H9 (cell line): Measurements from ENCODE around the gene CSF1R. TPM values are rescaled to one million over a fixed set of nuclear protein-coding genes. Genes with fewer than 3 reads are reported as not detected.

Experiments
- DNase-seq: peaks from one replicate; pipeline ENCODE4 v3.0.0-alpha.2; 2017
- H2AFZ ChIP-seq: one replicate; pipeline ENCODE4 v1.6.1; 2013; ENCODE audit warnings: mild to moderate bottlenecking, low read length, control low read depth, moderate library complexity
- H2AK5ac ChIP-seq: 2 replicates; pipeline ENCODE4 v1.6.1; 2013; ENCODE audit warnings: low read length, control low read depth, mixed read lengths; ENCODE audit not compliant: insufficient read length
- H2BK120ac ChIP-seq: one replicate; pipeline ENCODE4 v1.6.1; 2013; ENCODE audit warnings: low read depth, mild to moderate bottlenecking, low read length, control low read depth, inconsistent platforms; ENCODE audit not compliant: poor library complexity, severe bottlenecking
- H2BK12ac ChIP-seq: 2 replicates; pipeline ENCODE4 v1.6.1; 2013; ENCODE audit warnings: low read length, control low read depth, mixed read lengths, low read depth; ENCODE audit not compliant: insufficient read length
- H2BK15ac ChIP-seq: 2 replicates; pipeline ENCODE4 v1.6.1; 2013; ENCODE audit warnings: low read depth, low read length, control low read depth
- H2BK20ac ChIP-seq: one replicate; pipeline ENCODE4 v1.6.1; 2013; ENCODE audit warnings: low read depth, mild to moderate bottlenecking, low read length, control low read depth, inconsistent platforms; ENCODE audit not compliant: poor library complexity, severe bottlenecking
- H2BK5ac ChIP-seq: 2 replicates; pipeline ENCODE4 v1.6.1; 2013; ENCODE audit warnings: low read length, control low read depth, mixed read lengths; ENCODE audit not compliant: insufficient read length
- H3K14ac ChIP-seq: 2 replicates; pipeline ENCODE4 v1.6.1; 2013; ENCODE audit warnings: low read length, control low read depth; ENCODE audit not compliant: insufficient read depth
- H3K18ac ChIP-seq: 2 replicates; pipeline ENCODE4 v1.6.1; 2013; ENCODE audit warnings: low read depth, mild to moderate bottlenecking, mixed read lengths, low read length, control low read depth; ENCODE audit not compliant: insufficient read length
- H3K23ac ChIP-seq: 2 replicates; pipeline ENCODE4 v1.6.1; 2013; ENCODE audit warnings: low read length, control low read depth, mixed read lengths, low read depth; ENCODE audit not compliant: insufficient read length
- H3K23me2 ChIP-seq: 2 replicates; pipeline ENCODE4 v1.6.1; 2013; ENCODE audit warnings: low read depth, mild to moderate bottlenecking, mixed read lengths, low read length, control low read depth; ENCODE audit not compliant: insufficient read length, poor library complexity, severe bottlenecking
- H3K27ac ChIP-seq: 2 replicates; pipeline ENCODE4 v1.5.1; 2013; ENCODE audit warnings: low read length, control low read depth, mixed read lengths, low read depth; ENCODE audit not compliant: insufficient read length
- H3K27me3 ChIP-seq: 2 replicates; pipeline ENCODE4 v1.6.1; 2013; ENCODE audit warnings: low read length, control low read depth, inconsistent platforms; ENCODE audit not compliant: insufficient read depth
- H3K4ac ChIP-seq: 2 replicates; pipeline ENCODE4 v1.6.1; 2013; ENCODE audit warnings: low read depth, mild to moderate bottlenecking, control low read depth, inconsistent platforms, low read length, moderate library complexity
- H3K4me1 ChIP-seq: 2 replicates; pipeline ENCODE4 v1.6.1; 2013; ENCODE audit warnings: low read length, control low read depth, inconsistent platforms; ENCODE audit not compliant: insufficient read depth
- H3K4me2 ChIP-seq: 2 replicates; pipeline ENCODE4 v1.6.1; 2013; ENCODE audit warnings: low read length, control low read depth, mixed read lengths; ENCODE audit not compliant: insufficient read length, insufficient read depth
- H3K56ac ChIP-seq: 2 replicates; pipeline ENCODE4 v1.6.1; 2013; ENCODE audit warnings: low read depth, mild to moderate bottlenecking, mixed read lengths, low read length, control low read depth; ENCODE audit not compliant: insufficient read length
- H3K79me1 ChIP-seq: 2 replicates; pipeline ENCODE4 v1.6.1; 2013; ENCODE audit warnings: low read depth, mild to moderate bottlenecking, moderate library complexity, low read length, control low read depth, inconsistent platforms; ENCODE audit not compliant: insufficient read depth, poor library complexity, severe bottlenecking
- H3K79me2 ChIP-seq: 2 replicates; pipeline ENCODE4 v1.6.1; 2013; ENCODE audit warnings: low read length, control low read depth, inconsistent platforms; ENCODE audit not compliant: insufficient read depth
- H3K9ac ChIP-seq: 2 replicates; pipeline ENCODE4 v1.6.1; 2013; ENCODE audit warnings: low read length, control low read depth, mixed read lengths; ENCODE audit not compliant: insufficient read length; ENCODE audit errors: extremely low read depth
- H3K9me3 ChIP-seq: one replicate; pipeline ENCODE4 v1.6.1; 2013; ENCODE audit warnings: low read depth, low read length, inconsistent platforms; ENCODE audit not compliant: control insufficient read depth
- H3T11ph ChIP-seq: one replicate; pipeline ENCODE4 v1.6.1; 2013; ENCODE audit warnings: mild to moderate bottlenecking, low read length, control low read depth, inconsistent platforms
- H4K20me1 ChIP-seq: one replicate; pipeline ENCODE4 v1.6.1; 2013; ENCODE audit not compliant: control insufficient read depth, insufficient read length, insufficient read depth
- H4K5ac ChIP-seq: 2 replicates; pipeline ENCODE4 v1.6.1; 2013; ENCODE audit warnings: low read depth, mild to moderate bottlenecking, mixed read lengths, low read length, control low read depth; ENCODE audit not compliant: insufficient read length
- H4K8ac ChIP-seq: replicated peaks from 2 replicates; pipeline ENCODE4 v1.6.1; 2013; ENCODE audit warnings: low read length, control low read depth, mixed read lengths, low read depth; ENCODE audit not compliant: insufficient read length
- H4K91ac ChIP-seq: 2 replicates; pipeline ENCODE4 v1.6.1; 2013; ENCODE audit warnings: low read depth, mild to moderate bottlenecking, moderate library complexity, mixed read lengths, low read length, control low read depth; ENCODE audit not compliant: insufficient read length
- H3K27ac Mint-ChIP-seq, 3 experiments: 2 replicates in 2 of 3; 3 replicates in 1 of 3; pipeline ENCODE4 v1.8.0; 2020 to 2021; ENCODE audit warnings: mixed read lengths in 3 of 3, mild to moderate bottlenecking in 1 of 3, moderate library complexity in 1 of 3
- H3K27me3 Mint-ChIP-seq: 2 replicates; pipeline ENCODE4 v1.8.0; 2021; ENCODE audit warnings: low read depth, mild to moderate bottlenecking, moderate library complexity, mixed read lengths
- H3K36me3 Mint-ChIP-seq, 3 experiments: 2 replicates in 2 of 3; 3 replicates in 1 of 3; pipeline ENCODE4 v1.8.0; 2020 to 2021; ENCODE audit warnings: low read depth in 3 of 3, mixed read lengths in 3 of 3; ENCODE audit not compliant: insufficient read depth in 1 of 3
- H3K4me1 Mint-ChIP-seq, 2 experiments: 2 replicates each; pipeline ENCODE4 v1.8.0; 2020; ENCODE audit warnings: mixed read lengths in 2 of 2
- H3K4me3 Mint-ChIP-seq, 2 experiments: 2 replicates in 1 of 2; 3 replicates in 1 of 2; pipeline ENCODE4 v1.8.0; 2020 to 2021; ENCODE audit warnings: mild to moderate bottlenecking in 2 of 2, mixed read lengths in 2 of 2, moderate library complexity in 1 of 2
- H3K9me3 Mint-ChIP-seq, 2 experiments: 2 replicates in 1 of 2; 3 replicates in 1 of 2; pipeline ENCODE4 v1.8.0; 2020; ENCODE audit warnings: mild to moderate bottlenecking in 2 of 2, mixed read lengths in 2 of 2, moderate library complexity in 1 of 2
- WGBS: extraction: QIAGEN DNeasy Blood & Tissue Kit; methylation state at CpG from one replicate; pipeline ENCODE4 v1.1.7; 2013; ENCODE audit warnings: missing lambda C conversion rate, low lambda C conversion rate, mixed read lengths; ENCODE audit not compliant: insufficient read length; ENCODE audit errors: extremely low coverage; 5-methylcytosine and 5-hydroxymethylcytosine counted together
- total RNA-seq: library from RNA; stranded (reverse); gene quantifications from 2 replicates; pipeline ENCODE4 v1.2.1, GENCODE V29; 2021
- TF ChIP-seq, protein P1 (sequence below): fragments of 200-600 bp; sonication (generic); conservative IDR thresholded peaks from 3 replicates; pipeline ENCODE4 v1.8.0; 2021; ENCODE audit warnings: antibody characterized with exemption, mild to moderate bottlenecking

Gene CSF1R
- total RNA-seq, 1 experiment from 2014 or later, result 0.13 TPM

DNA sequence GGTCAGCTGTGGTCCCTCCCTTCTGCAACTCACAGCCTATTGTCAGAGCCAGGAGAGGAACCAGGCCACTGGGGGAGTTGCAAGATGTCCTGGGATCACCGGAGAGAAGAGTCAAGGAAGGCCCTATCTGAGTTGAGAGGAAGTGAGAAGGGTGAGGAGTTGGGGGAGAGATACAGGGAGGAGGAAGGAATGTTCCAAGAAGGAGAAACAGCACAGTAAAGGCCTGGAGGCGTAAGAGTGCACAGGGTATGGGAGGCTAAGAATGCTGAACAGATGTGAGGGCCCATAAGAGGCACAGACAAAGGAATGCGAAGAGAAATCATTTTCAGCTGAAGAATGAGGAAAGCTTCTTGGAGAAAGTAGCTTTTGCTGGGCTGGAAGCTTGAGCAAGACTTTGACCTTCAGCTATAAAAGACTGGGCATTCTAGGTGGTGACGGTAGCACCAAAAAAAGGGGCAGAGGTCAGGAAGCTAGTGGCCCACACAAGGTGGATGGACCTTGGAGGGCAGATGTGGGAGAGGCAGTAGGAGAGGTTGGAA, 21.6 kb upstream of the CSF1R start:
- Mint-ChIP-seq H3K4me1 (peaks cover 12 to 21% of the 10 kb centered on the region in 2 experiments), H3K4me3 (no peak overlapping the region), H3K9me3 (no peaks in the 10 kb centered on the region), H3K27ac (no peak overlapping the region), H3K27me3 (peaks cover 4% of the 10 kb centered on the region; the same call in 1 of the 2 replicates), H3K36me3 (no peaks in the 10 kb centered on the region)
- no CpG with 5 or more reads among the region's 4 CpGs for WGBS
- Histone ChIP-seq H2BK20ac (no peak overlapping the region), H4K5ac (no peak overlapping the region), H3K27ac (no peak overlapping the region), H3K23ac (no peak overlapping the region), H3K56ac (no peak overlapping the region), H3K79me2 (no peaks in the 10 kb centered on the region), H2BK120ac (no peak overlapping the region), H2AFZ (no peak overlapping the region), H2BK15ac (no peak overlapping the region), H4K8ac (no peak overlapping the region), H3K4me1 (no peaks in the 10 kb centered on the region), H4K20me1 (no peaks in the 10 kb centered on the region), H3K14ac (no peak overlapping the region; the same call in 1 of the 2 replicates), H4K91ac (no peak overlapping the region), H2BK12ac (no peak overlapping the region), H3K9me3 (no peaks in the 10 kb centered on the region), H3K27me3 (no peaks in the 10 kb centered on the region), H3K4me2 (no peak overlapping the region), H3T11ph (no peak overlapping the region), H2BK5ac (no peak overlapping the region), H3K79me1 (no peaks in the 10 kb centered on the region), H3K23me2 (no peaks in the 10 kb centered on the region), H2AK5ac (no peak overlapping the region), H3K18ac (no peak overlapping the region), H3K4ac (no peak overlapping the region), H3K9ac (no peak overlapping the region)
- DNase-seq, result no peak
- TF ChIP-seq, protein P1, sequence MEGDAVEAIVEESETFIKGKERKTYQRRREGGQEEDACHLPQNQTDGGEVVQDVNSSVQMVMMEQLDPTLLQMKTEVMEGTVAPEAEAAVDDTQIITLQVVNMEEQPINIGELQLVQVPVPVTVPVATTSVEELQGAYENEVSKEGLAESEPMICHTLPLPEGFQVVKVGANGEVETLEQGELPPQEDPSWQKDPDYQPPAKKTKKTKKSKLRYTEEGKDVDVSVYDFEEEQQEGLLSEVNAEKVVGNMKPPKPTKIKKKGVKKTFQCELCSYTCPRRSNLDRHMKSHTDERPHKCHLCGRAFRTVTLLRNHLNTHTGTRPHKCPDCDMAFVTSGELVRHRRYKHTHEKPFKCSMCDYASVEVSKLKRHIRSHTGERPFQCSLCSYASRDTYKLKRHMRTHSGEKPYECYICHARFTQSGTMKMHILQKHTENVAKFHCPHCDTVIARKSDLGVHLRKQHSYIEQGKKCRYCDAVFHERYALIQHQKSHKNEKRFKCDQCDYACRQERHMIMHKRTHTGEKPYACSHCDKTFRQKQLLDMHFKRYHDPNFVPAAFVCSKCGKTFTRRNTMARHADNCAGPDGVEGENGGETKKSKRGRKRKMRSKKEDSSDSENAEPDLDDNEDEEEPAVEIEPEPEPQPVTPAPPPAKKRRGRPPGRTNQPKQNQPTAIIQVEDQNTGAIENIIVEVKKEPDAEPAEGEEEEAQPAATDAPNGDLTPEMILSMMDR, result no peak
